Measurements from ENCODE around the gene MORN1.

- TF ChIP-seq CTCF (IDR thresholded peaks at IDR 0.05; ENCODE audit: insufficient read depth, low read length) (no peak), REST (IDR thresholded peaks at IDR 0.05; ENCODE audit: insufficient replicate concordance, low read depth) (no peak)
Measured at GRCh38 chr1:2430592-2430973, 39.2 kb upstream of the MORN1 start.

Measured in HL-60 (cell line).